Activated CD4-positive, alpha-beta T cell treated with anti-CD3 and anti-CD28 coated beads, Interleukin-2, Interleukin-6, amounts not matched to agents 100 ng/mL and 50 ng/mL, durations not matched to agents 16 hours and 8 hours (primary cell): ENCODE data around the gene CRB3.

Source experiments
- DNase-seq: peaks from one replicate; pipeline ENCODE4 v3.0.0-alpha.2; 2020

Gene CRB3

GRCh38 chr19:6433663-6434062 lies 30.4 kb upstream of the CRB3 start, which contains the start of gene SLC25A41:
Gene SLC25A41 (minus strand): TSS chr19:6433763. CDS start chr19:6433693, 70 bp downstream.
- DNase-seq: no peak

GRCh38 chr19:6439743-6440142 lies 24.3 kb upstream of the CRB3 start:
- no peak for DNase-seq

GRCh38 chr19:6440905-6441304 lies 23.2 kb upstream of the CRB3 start:
- no peak for DNase-seq

- DNase-seq: no peak
Observed at GRCh38 chr19:6442087-6442688, 21.9 kb upstream of the CRB3 start.

- DNase-seq: no peak
Observed at GRCh38 chr19:6443986-6444385, 20.1 kb upstream of the CRB3 start.

- no peak for DNase-seq
Observed at GRCh38 chr19:6446452-6446851, 17.6 kb upstream of the CRB3 start.

- no peak for DNase-seq
Observed at GRCh38 chr19:6448045-6448444, 16.0 kb upstream of the CRB3 start.

- no peak for DNase-seq
Observed at GRCh38 chr19:6450166-6450565, 13.9 kb upstream of the CRB3 start.

- DNase-seq: no peak
Observed at GRCh38 chr19:6451583-6452222, 12.4 kb upstream of the CRB3 start.

GRCh38 chr19:6452223-6452614 lies 11.9 kb upstream of the CRB3 start:
- DNase-seq: no peak

- DNase-seq: no peak
Observed at GRCh38 chr19:6452899-6453298, 11.2 kb upstream of the CRB3 start.

GRCh38 chr19:6453951-6454565 lies 10.0 kb upstream of the CRB3 start:
- DNase-seq: no peak

GRCh38 chr19:6455924-6456323 lies 8.1 kb upstream of the CRB3 start:
- DNase-seq: no peak

GRCh38 chr19:6457958-6458694 lies 5.9 kb upstream of the CRB3 start:
- no peak for DNase-seq

- DNase-seq: no peak
Observed at GRCh38 chr19:6458695-6459261, 5.3 kb upstream of the CRB3 start.

GRCh38 chr19:6459262-6460098 lies 4.6 kb upstream of the CRB3 start, which contains the start of gene SLC25A23:
Gene SLC25A23 (minus strand): TSS chr19:6459792. CDS start chr19:6459628, 164 bp downstream.
- DNase-seq: peak; percentile 80

GRCh38 chr19:6460099-6460884 lies 3.8 kb upstream of the CRB3 start:
- DNase-seq: peak; percentile 98

- DNase-seq: no peak
Observed at GRCh38 chr19:6465006-6465405, 935 bp downstream of the CRB3 start.

- no peak for DNase-seq
Observed at GRCh38 chr19:6465663-6466062, 1.6 kb downstream of the CRB3 start.

- no peak for DNase-seq
Observed at GRCh38 chr19:6466526-6467248, 2.6 kb downstream of the CRB3 start.

- DNase-seq: no peak
Observed at GRCh38 chr19:6467384-6467783, 3.3 kb downstream of the CRB3 start.
